Measurements from ENCODE around the gene CAMK4. TPM values are rescaled to one million over a fixed set of nuclear protein-coding genes. Genes with fewer than 3 reads are reported as not detected.

The CAMK4 gene
- polyA plus RNA-seq, 1 donor from 2014 or later: 9.7 TPM

- no peak overlapping the region for H3K27ac Mint-ChIP-seq
Measured at GRCh38 chr5:111520908-111521307, 296.7 kb downstream of the CAMK4 start.

GRCh38 chr5:111528056-111528455 is 303.9 kb downstream of the CAMK4 start:
- Mint-ChIP-seq H3K27ac (no peak overlapping the region), H3K4me1 (peaks cover 12 to 19% (median 15%) of the 10 kb centered on the region in 3 donors), H3K9me3 (peaks cover 0 to 2% (median 0%) of the 10 kb centered on the region in 3 donors), H3K4me3 (no peak overlapping the region), H3K27me3 (peaks cover under 1% of the 10 kb centered on the region), H3K36me3 (peaks cover 2% of the 10 kb centered on the region)

More at GRCh38 chr5:111520908-111521307, 296.7 kb downstream of the CAMK4 start:
- Mint-ChIP-seq H3K27me3 (peaks cover 2% of the 10 kb centered on the region), H3K9me3 (no peaks in the 10 kb centered on the region), H3K4me3 (no peak overlapping the region), H3K36me3 (peaks cover 2% of the 10 kb centered on the region), H3K4me1 (no peaks in the 10 kb centered on the region)

- Mint-ChIP-seq H3K27me3 (peaks cover 3% of the 10 kb centered on the region), H3K36me3 (no peaks in the 10 kb centered on the region), H3K4me3 (peak overlapping the region; percentile 0 to 91 (median 78)), H3K4me1 (peaks cover 12 to 19% (median 15%) of the 10 kb centered on the region in 3 donors), H3K9me3 (peaks cover 0 to 11% (median 8%) of the 10 kb centered on the region in 3 donors), H3K27ac (peak overlapping the region; percentile 30 to 92 (median 79))
Measured at GRCh38 chr5:111530298-111530740, 306.1 kb downstream of the CAMK4 start.

- peaks cover 0 to 8% (median 8%) of the 10 kb centered on the region in 3 donors for H3K9me3 Mint-ChIP-seq
- H3K36me3 Mint-ChIP-seq: no peaks in the 10 kb centered on the region
- H3K27ac Mint-ChIP-seq: peak overlapping the region in 2 of 3 donors; percentile 52 to 91
- peaks cover 12 to 19% (median 15%) of the 10 kb centered on the region in 3 donors for H3K4me1 Mint-ChIP-seq
- peak overlapping the region in 1 of 4 donors; percentile 29 for H3K4me3 Mint-ChIP-seq
- H3K27me3 Mint-ChIP-seq: peaks cover 8% of the 10 kb centered on the region
Measured at GRCh38 chr5:111532886-111533582, 308.9 kb downstream of the CAMK4 start.

- H3K27ac Mint-ChIP-seq: peak overlapping the region in 1 of 3 donors; percentile 9
- H3K4me1 Mint-ChIP-seq: peaks cover 0 to 5% (median 3%) of the 10 kb centered on the region in 3 donors
- peaks cover 11% of the 10 kb centered on the region for H3K27me3 Mint-ChIP-seq
- no peaks in the 10 kb centered on the region for H3K36me3 Mint-ChIP-seq
- H3K4me3 Mint-ChIP-seq: no peak overlapping the region
- peaks cover 0 to 8% (median 8%) of the 10 kb centered on the region in 3 donors for H3K9me3 Mint-ChIP-seq
Measured at GRCh38 chr5:111535879-111536549, 311.8 kb downstream of the CAMK4 start.

GRCh38 chr5:111537141-111538024 is 313.2 kb downstream of the CAMK4 start:
- Mint-ChIP-seq H3K27me3 (peaks cover 11% of the 10 kb centered on the region), H3K36me3 (no peaks in the 10 kb centered on the region)

More at GRCh38 chr5:111537141-111538024, 313.2 kb downstream of the CAMK4 start:
- no peaks in the 10 kb centered on the region for H3K4me1 Mint-ChIP-seq
- peaks cover 0 to 8% (median 8%) of the 10 kb centered on the region in 3 donors for H3K9me3 Mint-ChIP-seq
- H3K4me3 Mint-ChIP-seq: no peak overlapping the region
- H3K27ac Mint-ChIP-seq: no peak overlapping the region

Other genes with a start within 250 kb of the CAMK4 start
- not detected for gene TSLP, start 152.7 kb upstream of the CAMK4 start, polyA plus RNA-seq
- gene WDR36, start 132.0 kb upstream of the CAMK4 start, polyA plus RNA-seq: 19.8 TPM

All from IgD-negative memory B cell (primary cell).